ENCODE measurements around the gene PAX4.

The PAX4 gene

DNA sequence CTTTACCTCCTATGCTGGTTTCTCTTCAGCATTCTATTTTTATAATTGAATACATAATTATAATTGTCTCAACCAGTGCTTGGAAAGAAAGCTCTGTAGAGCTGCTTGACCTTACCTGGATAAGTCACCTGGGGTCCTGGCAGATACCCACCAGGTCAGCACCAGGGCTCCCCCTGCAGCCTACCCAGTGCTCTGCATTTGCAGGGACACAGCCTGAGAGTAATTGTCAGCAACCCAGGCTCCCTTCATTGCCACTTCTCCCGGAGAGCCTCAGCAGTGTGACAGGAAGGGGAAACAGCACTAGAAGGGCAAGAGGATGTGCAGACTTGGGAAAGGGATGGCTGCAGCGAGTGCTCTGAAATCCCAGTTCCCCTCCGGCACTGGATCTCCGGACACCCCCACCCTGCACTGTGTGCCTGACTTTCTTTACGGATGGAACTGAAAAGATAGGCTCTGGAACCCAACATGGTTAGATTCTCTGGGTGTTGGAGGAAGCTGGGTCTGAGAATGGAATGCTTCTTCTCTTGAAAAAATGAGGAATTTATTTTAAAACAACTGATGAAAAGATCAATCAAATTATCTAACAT is 11.4 kb upstream of the PAX4 start:
- DNase-seq (ENCODE audit: low read depth in 2 of 2) = peak in 1 of 2 donors; percentile 17

DNA sequence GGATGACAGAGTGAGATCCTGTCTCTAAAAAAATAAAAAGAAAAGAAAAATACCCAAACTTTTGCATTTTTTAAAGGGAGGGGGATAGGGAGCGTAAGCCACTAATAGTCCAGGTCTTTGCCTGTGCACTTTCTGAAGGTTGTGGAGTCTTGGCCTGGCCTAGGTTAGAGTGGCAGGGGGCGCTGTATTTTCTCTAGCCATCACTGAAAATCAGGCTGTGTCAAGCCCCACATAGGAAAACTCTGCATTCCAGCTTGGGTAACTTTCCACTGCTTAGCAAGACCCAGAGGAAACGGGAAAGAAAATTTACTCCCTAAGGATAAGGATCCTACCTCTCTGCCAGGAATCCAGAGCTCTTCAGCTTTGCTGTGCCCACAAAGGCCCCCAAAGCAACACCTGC is 10.5 kb upstream of the PAX4 start:
- DNase-seq (ENCODE audit: low read depth in 2 of 2) = no peak

DNA sequence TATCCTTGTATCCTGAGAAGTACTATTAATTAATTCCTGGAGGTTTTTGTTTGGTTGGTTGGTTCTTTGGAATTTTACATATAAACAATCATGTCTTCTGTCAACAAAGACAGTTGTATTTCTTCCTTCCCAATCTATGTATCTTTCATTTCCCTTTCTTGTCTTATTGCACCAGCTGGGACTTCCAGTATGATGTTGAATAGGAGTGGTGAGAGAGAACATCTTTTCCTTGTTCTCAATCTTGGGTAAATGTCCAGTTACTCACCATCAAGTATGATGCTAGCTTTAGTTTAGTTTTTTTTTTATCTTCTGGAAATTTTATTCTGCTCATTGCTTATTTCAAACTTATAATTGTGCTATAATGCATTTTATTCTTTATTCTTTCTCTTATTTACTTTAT is 7.4 kb upstream of the PAX4 start:
- DNase-seq (ENCODE audit: low read depth in 2 of 2) = no peak

DNA sequence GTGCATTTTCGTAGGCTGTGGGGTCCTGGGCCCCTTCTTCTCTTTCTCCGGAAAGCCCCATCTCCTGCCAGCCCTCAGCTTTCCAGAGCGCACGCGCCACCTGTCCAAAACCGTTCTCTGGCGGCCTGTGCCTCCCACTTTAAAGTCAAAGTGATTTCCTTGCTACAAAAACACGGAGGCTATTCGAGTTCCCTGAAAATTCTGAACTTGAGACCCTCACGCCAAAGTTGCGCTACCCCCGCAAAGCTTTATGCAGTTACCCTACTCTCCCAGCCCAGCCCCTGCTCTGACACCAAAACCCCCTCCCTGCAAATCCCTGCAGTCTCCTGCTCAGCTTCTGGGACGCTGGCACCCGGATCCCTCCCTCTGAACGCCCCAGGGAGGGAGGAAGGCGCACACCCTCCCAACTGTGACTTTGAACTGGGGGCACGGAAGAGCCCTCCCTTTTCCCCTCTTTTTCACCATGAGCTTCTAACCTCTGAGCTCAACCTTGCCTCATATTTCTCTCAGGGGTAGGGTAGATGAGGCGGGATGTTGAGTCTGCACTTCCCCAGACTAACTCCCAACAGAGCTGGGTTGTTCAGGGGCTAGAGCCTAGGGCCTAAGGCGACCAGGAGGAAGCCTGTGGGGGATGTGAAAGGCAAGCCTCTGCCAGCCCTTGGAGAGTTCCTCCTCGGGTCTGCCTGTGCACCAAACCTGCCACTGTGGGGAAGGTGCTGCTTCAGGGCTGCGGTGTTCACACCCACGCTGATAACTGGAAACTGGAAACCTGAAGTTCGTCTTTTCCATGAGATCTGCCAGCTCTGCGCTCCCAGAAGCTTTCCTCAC is 2.7 kb upstream of the PAX4 start:
- no peak for DNase-seq (ENCODE audit: low read depth in 2 of 2)

DNA sequence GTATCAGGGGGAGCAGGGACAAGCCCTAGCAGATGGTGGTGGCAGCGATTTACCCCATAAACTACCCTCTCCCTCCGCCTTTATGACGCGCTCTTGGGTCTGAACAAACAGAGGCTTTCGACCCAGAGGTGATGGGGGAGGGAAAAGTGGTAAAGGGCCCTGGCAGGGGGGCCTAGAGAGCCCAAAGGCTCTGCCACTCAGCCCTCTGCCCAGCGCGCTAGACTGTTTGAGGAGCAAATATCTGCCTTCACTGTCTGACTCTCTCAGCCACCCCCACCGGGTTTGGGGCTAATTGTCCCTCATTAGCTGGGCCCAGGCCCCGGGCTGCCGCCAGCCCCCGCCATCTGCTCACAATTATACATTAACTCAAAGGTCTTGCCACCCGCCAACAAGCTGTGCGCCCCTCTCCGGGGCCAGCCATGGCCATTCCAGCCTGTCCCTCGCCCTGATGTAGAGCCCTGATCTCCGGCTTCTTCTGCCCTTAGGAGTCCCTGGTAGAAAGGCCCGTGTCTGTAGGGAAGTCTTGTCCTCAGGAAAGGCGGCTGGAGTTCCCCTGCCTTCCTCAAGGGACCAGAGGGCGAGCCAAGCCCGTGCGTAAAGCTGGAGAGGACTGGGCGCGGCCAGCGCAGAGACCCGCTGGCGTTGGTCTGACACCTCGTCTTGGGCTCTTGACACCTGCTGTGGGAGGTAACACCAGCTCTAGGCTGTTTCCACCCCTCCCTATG is 1.9 kb upstream of the PAX4 start:
- no peak for DNase-seq (ENCODE audit: low read depth in 2 of 2)

DNA sequence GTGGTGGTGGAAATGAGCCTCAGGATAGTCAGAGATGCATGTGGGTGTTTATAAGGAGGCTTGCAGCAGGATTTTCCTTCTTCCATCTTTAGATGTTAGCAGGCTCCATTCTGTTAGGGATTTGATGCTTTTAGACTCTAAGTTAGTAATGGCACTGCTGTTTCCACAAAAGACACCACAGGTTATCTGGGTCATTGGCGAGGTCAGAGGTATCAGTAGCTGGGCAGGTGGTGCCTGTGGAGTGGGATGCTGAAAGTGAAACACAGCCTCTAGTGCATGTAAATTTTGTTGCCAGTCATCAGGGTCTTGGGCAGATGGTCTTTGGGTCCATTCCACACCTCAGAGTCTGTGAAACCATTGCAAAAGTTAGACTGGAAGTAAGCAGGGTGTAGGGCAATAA is 833 bp upstream of the PAX4 start:
- no peak for DNase-seq (ENCODE audit: low read depth in 2 of 2)

DNA sequence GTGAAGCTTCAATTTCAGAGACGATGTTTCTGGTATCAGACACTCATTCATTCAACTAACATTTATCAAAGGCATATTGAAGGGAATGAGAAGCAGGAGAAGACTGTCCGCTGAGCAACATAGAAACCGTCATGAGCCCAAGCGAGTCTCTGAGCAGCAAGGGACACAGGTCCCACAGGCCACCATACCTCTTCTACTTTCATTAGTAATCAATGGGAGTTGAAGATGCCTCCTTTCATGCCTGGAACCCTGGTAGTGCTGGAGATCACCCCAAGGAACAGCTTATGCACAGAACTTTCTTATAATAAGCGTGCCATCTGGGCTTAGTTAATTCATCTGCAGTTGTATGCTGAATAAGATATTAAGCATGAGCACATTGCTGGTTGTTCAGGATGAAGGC is 1.2 kb downstream of the PAX4 start:
- no peak for DNase-seq (ENCODE audit: low read depth in 2 of 2)

DNA sequence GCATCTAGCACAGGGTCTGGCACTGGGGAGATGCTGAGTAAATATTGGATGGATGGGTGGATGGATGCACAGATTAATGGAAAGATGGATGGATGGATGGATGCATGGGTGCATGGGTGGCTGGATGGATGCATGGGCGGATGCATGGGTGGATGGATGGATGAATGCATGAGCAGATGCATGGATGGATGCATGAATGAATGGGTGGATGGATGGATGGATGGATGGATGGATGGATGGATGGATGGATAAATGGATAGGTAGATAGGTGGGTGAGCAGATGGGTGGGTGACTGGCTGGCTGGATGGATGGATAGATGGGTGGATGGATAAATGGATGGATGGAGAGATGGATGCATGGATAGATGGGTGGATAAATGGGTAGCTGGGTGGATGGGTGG is 5.7 kb downstream of the PAX4 start:
- DNase-seq (ENCODE audit: low read depth in 2 of 2) = no peak

DNA sequence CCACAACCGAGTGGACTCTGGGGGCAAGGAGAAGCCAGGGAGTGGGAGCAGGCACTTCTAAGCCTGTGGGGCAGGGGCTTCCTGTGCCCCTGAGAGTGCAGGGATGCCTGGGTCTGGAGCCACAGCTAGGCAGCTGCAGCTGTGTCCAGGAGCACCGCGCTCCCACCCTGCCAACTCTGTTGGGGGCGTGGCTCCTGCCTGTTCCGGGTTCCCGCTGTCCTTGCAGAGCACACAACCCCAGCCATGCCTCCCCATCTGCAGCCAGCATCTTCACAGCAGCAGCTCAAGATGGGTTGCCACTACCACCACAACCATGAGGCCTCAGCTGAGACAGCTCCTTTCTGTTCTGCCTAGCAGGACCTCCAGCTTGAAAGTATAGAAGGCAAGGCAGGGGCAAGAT is 8.6 kb downstream of the PAX4 start:
- no peak for DNase-seq (ENCODE audit: low read depth in 2 of 2)

DNA sequence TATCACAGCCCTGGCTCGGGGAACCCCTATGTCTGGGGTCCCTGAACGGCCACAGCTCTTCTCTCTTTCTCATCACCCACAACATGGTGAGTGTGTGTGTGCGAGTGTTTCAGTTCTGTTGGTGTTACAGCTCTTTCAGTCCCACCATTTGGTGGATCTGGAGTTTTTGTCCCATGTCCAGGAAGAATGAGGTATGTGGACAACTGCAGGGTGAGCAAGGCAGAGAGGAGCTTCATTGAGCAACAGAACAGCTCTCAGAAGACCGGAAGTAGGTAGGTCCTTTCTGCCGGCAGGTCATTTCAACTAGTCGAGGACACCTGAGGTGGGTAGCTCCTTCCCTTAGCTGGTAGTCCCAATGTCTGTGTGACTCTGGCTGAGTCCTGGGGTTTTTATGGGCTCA is 9.5 kb downstream of the PAX4 start:
- no peak for DNase-seq (ENCODE audit: low read depth in 2 of 2)

DNA sequence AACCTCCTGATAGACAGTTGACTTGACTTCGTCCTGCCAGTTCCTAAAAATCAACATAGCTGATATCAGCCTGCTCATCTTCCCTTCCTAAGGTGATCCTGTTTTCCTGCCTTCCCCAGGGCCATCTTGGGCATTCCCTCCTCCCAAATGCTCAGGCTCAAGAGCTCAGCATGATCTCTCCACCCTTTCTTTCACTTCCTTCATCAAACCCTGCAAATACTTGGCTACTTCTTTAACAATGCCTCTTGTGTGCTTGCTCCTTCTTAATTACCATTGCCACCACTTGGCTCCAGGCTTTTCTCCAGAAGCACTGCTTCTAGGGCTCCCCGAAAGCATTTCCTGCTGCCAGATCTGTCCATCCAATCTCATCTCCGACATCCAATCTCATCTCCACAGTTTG is 17.1 kb downstream of the PAX4 start:
- DNase-seq (ENCODE audit: low read depth in 2 of 2) = no peak

DNA sequence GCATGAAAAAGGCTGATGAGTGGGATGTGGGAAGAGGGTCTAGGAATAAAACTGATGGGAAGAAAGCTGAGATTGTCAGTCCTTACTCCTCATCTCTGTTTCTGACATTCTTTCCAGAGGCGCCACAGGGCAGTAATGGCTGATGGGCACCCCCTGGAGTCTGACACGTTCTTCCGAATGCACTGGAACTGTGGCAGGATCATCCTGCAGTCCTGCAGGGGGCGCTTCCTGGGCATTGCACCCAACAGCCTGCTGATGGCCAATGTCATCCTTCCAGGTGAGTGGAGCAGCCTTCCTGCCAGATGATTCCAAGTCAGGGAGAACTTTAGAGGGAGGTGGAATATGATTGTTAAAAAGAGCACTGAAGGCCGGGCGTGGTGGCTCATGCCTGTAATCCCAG is 19.6 kb downstream of the PAX4 start:
- no peak for DNase-seq (ENCODE audit: low read depth in 2 of 2)

DNA sequence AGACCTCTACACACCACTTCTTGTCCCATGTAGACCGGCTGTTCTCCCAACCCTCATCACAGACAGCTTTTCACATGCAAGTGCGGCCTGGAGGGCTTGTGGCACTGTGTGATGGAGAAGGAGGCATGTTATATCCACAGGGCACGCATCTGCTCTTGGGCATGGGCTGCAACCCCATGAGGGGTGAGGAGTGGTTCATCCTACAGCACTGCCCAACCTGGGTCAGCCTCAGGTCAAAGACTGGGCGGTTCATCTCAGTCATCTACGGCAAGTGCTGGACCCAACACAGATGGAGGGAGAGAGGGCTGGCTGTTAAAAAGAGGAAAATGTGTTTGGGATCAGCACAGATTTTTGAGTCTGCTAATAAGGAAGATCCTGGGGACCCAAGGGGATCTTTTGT is 22.2 kb downstream of the PAX4 start:
- no peak for DNase-seq (ENCODE audit: low read depth in 2 of 2)

DNA sequence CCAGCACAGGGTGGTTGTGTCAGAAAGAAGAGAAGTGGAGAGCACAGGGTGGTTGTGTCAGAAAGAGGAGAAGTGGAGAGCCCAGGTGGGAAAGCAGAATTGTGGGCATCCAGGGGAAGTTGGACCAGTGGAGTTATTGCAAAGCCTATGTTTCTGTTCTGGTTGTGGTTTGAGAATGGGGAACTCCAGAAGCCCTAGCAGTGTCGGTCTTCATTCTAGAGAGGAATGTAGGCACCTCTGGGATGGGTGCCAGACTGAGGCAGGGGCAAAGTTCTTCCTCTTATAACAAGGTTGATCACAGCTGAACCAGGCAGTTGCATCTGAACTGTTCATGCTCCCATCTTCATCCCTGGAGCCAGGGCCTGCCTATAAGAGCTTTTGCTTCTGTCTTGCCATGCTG is 23.5 kb downstream of the PAX4 start:
- no peak for DNase-seq (ENCODE audit: low read depth in 2 of 2)

DNA sequence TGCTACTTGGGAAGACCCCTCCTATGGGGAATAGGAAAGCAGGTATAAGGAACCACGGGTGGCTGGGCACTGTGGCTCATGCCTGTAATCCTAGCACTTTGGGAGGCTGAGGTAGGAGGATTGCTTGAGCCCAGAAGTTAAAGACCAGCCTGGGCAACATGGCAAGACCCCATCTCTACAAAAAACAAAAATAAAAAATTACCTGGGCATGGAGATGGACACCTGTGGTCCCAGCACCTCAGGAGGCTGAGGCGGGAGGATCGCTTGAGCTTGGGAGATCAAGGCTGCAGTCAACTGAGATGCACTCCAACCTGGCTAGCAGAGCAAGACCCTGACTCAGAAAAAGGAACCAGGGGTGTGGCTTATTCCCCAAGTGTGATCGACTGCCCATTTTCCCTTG is 25.4 kb downstream of the PAX4 start:
- DNase-seq (ENCODE audit: low read depth in 2 of 2) = no peak

DNA sequence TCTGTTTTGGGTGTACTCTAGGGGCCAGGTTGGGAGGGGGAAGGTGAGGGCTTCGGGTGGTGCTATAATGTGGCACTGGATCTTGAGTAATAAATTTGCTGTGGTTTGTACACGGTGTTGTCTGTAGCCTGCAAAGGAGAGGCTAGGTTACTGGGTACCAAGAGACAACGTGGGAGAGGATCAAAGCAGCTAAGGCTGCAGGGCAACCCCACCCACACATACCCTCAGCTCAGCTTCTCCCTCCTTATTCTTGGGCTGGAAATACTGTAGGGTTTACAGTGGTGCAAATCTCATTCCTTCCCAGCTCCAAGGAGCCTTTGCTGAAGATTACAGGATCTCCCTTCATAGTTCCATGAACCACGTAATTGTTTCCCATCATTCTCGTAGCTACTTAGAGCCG is 26.4 kb downstream of the PAX4 start:
- no peak for DNase-seq (ENCODE audit: low read depth in 2 of 2)

DNA sequence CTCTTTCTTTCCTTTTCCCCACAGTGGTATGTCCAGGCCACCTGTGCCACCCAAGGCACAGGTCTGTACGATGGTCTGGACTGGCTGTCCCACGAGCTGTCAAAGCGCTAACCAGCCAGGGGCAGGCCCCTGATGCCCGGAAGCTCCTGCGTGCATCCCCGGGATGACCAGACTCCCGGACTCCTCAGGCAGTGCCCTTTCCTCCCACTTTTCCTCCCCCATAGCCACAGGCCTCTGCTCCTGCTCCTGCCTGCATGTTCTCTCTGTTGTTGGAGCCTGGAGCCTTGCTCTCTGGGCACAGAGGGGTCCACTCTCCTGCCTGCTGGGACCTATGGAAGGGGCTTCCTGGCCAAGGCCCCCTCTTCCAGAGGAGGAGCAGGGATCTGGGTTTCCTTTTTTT is 26.8 kb downstream of the PAX4 start:
- DNase-seq (ENCODE audit: low read depth in 2 of 2) = no peak

DNA sequence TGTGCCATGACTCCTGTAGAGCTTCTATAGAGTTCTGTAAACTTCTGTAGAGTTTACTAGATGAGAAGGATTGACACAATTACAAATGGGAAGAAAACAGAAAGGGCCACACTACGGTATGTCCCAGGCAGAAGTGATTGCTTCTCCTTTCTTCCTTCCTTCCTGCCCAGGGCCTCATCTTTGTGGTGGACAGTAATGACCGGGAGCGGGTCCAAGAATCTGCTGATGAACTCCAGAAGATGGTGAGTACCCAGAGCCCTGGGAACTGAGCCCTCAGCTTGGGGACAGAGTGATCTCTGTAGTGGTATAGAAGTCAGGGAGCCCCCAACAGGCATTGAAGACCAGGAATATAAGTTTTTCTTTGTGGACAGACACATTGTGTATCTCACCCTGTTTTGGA is 28.0 kb downstream of the PAX4 start:
- no peak for DNase-seq (ENCODE audit: low read depth in 2 of 2)

DNA sequence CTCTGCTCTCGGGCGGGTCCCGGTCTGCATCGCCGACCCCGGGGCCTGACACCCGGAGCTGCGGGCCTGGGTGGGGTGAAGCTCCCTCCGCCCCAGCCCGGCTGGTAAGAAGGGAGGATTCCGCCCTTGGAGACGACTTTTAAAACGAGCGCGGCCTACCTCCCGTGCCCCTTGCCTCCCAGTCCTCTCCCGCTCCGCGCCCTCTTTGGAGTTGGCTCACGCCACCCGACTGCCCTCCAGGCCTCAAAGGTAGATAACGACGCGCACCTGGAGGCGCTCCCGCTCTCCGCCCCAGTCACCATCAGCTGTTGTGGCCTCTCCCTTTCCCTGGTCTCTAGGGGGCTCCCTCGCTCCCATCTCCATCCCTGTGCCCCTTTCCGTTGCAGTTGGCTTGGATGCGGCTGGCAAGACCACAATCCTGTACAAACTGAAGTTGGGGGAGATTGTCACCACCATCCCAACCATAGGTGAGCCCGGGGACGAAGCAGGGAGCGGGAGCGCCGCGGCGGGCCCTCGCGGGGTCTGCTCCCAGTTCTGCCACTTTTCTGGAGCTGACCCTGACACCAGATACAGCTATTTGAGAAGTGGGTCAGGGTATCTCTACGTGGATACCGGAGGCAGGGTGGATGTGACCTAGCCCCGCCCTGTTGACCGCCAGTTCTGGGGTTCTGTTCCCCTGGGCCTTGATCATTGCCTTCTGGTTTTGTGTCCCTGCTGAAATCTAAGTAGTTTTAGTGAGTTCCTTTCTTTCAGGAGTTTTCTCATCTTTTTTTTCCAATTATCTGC is 29.1 kb downstream of the PAX4 start:
- DNase-seq (ENCODE audit: low read depth in 2 of 2) = no peak

DNA sequence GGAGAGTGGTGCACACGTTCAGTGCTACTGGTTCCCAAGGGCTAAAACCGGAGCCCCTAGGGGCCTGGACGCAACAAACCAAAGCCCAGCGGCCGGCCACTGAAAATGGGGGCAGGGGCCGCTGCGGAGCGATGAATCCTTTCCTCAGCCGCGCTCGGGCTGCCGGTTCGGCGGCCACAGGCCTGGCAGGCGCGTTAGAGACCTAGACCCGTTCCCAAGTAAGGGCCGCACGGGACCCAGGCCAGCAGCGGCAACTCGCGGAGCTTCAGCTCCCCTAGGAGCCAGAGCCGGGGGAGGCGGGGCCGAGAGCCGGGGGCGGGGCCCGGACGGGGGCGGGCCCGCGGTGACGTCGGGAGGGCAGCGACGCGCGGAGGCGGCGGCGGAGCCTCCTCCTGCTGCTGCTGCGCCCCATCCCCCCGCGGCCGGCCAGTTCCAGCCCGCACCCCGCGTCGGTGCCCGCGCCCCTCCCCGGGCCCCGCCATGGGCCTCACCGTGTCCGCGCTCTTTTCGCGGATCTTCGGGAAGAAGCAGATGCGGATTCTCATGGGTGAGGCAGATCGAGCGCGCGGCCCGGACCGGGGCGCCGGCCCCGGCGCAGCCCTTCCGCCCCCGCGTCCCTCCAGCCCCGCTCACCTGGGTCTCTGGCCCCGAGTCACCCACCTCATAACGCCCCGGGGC is 29.8 kb downstream of the PAX4 start, which contains the start of gene ARF5:
Gene ARF5, plus strand, starts transcription at position 393 of the 678 bp plus-strand sequence. Its CDS starts 88 bp downstream, at position 481.
- DNase-seq (ENCODE audit: low read depth in 2 of 2) = peak; percentile 56 to 85

DNA sequence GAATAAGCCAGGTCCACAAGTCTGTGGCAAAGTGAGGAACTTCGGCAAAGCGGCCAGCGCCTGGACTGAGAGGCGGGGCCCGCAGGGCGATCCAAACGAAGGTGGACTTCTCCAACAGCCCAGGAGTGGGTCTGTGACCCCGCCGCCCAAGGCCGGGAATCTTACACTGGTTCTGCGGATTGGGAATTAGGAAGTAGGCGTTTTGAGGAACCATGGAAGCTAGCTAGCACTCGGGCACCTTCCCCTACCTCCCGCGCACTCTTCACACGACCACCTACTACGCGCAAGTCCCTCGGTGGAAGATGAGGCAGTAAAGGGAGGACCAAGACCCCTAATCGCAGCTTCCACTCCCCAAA is 30.3 kb downstream of the PAX4 start:
- no peak for DNase-seq (ENCODE audit: low read depth in 2 of 2)

DNA sequence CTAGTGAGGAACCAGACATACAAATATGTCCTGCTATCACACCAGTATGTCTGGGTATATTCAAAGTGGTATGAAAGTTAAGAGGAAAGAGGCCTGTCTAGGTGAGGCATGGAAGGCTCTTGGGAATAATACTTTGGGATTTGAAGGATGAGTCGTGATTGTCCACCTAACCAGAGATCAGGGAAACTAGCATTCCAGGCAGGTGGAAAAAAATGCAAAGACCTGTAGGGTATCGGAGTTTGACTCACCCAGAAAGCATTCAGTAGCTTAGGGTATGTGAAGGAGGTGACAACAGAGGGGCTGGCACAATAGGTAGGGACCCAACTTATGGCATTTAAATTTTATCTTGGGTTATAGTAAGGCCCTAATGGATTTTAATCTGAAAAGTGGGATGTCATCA is 31.6 kb downstream of the PAX4 start:
- no peak for DNase-seq (ENCODE audit: low read depth in 2 of 2)

Data from stimulated activated CD4-positive, alpha-beta T cell treated with anti-CD3 and anti-CD28 coated beads, Interleukin-15, amount 100 ng/mL, for 48 hours (primary cell).